ENCODE results near the gene SLC44A2.

The SLC44A2 gene

GRCh38 chr19:10625003-10625761 is at the start of gene SLC44A2:
TSS of gene SLC44A2 (plus strand) at chr19:10625553. CDS start at chr19:10625634, 81 bp downstream.
- no peak for DNase-seq

- no peak for DNase-seq
Measured at GRCh38 chr19:10577951-10578350, 47.4 kb upstream of the SLC44A2 start.

- peak; percentile 93 for DNase-seq
Measured at GRCh38 chr19:10580979-10581631, 44.2 kb upstream of the SLC44A2 start.

- no peak for DNase-seq
Measured at GRCh38 chr19:10582091-10582490, 43.3 kb upstream of the SLC44A2 start.

- DNase-seq, result no peak
Measured at GRCh38 chr19:10583036-10583776, 42.1 kb upstream of the SLC44A2 start.

GRCh38 chr19:10586396-10586795 is 39.0 kb upstream of the SLC44A2 start:
- DNase-seq, result no peak

GRCh38 chr19:10587022-10587838 is 38.1 kb upstream of the SLC44A2 start, which contains the start of gene AP1M2:
TSS of gene AP1M2 (minus strand) at chr19:10587312. CDS start at chr19:10587231, 81 bp downstream.
- DNase-seq, result no peak

GRCh38 chr19:10587839-10588150 is 37.6 kb upstream of the SLC44A2 start:
- no peak for DNase-seq

GRCh38 chr19:10593148-10593547 is 32.2 kb upstream of the SLC44A2 start:
- DNase-seq, result no peak

GRCh38 chr19:10593820-10594637 is 31.3 kb upstream of the SLC44A2 start:
- no peak for DNase-seq

- DNase-seq, result no peak
Measured at GRCh38 chr19:10600149-10600548, 25.2 kb upstream of the SLC44A2 start.

- no peak for DNase-seq
Measured at GRCh38 chr19:10601999-10602329, 23.4 kb upstream of the SLC44A2 start.

- peak; percentile 90 for DNase-seq
Measured at GRCh38 chr19:10602330-10603083, 22.8 kb upstream of the SLC44A2 start.

GRCh38 chr19:10603084-10603872 is 22.1 kb upstream of the SLC44A2 start:
- peak; percentile 67 for DNase-seq

- DNase-seq, result peak; percentile 16
Measured at GRCh38 chr19:10603873-10604459, 21.4 kb upstream of the SLC44A2 start.

- DNase-seq, result peak; percentile 7
Measured at GRCh38 chr19:10604460-10604980, 20.8 kb upstream of the SLC44A2 start.

GRCh38 chr19:10611907-10612306 is 13.4 kb upstream of the SLC44A2 start:
- no peak for DNase-seq

- DNase-seq, result no peak
Measured at GRCh38 chr19:10612499-10613119, 12.7 kb upstream of the SLC44A2 start.

GRCh38 chr19:10615429-10616023 is 9.8 kb upstream of the SLC44A2 start:
- DNase-seq, result no peak

Measured in stimulated activated CD4-positive, alpha-beta T cell treated with anti-CD3 and anti-CD28 coated beads, Interleukin-4, amount 100 ng/mL, for 1 hour (primary cell).